Left kidney (tissue), 2 donors: ENCODE measurements around the gene SERGEF. TPM values are rescaled to one million over a fixed set of nuclear protein-coding genes. Genes with fewer than 3 reads are reported as not detected.
A peak's percentile ranks its signal among the peaks of the same experiment; 100 is the strongest.
"Not testable (repeated sequence)": the region's sequence is repeated elsewhere in the genome, so short reads cannot be mapped to it uniquely, and the experiment has no call there.

ENCODE experiments used
- DNase-seq: peaks from one replicate; pipeline ENCODE4 v3.0.0-alpha.2; 2013
- polyA plus RNA-seq: library from polyadenylated mRNA; unstranded; fragments of 120-200 nt; gene quantifications from one replicate; pipeline ENCODE4 v1.2.1, GENCODE V29; 2013; ENCODE audit not compliant: insufficient read length

Gene SERGEF
- polyA plus RNA-seq, 1 donor: 18.1 TPM

DNA sequence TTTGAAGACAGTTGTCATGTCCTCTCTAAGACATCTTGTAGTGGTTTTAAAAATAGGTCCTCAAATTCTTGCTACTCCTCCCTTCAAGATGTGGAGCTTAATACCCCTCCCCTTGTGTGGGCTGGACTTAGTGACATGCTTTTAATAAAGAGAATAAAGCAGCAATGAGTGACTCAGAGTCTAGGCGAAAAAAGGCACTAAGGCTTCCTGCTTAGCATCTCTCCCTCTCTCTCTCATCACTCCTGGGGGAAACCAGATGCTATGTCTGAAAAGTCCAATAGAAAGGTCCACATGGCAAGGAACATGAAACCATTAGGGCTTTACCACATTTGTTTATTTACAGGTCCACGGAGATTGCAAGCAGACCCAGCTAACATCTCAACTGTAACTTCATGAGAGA lies 11.7 kb downstream of the SERGEF start:
- DNase-seq: no peak

DNA sequence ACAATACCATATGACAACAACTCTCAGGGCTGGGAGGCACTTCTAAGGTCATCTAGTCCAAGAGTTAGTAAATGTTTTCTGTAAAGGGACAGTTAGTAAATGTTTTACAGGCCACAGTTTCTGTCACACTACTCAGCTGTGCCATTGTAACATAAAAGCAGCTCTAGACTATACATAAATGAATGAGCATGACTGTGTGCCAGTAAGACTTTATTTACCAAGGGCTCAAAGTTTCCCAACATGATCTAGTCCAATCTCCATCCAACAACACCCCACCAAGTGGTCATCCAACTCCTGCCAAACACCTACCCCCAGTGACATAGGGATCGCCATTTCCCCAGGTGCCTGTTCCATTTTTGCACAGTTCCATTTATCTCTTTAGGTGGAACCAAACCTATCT lies 12.1 kb downstream of the SERGEF start:
- no peak for DNase-seq

DNA sequence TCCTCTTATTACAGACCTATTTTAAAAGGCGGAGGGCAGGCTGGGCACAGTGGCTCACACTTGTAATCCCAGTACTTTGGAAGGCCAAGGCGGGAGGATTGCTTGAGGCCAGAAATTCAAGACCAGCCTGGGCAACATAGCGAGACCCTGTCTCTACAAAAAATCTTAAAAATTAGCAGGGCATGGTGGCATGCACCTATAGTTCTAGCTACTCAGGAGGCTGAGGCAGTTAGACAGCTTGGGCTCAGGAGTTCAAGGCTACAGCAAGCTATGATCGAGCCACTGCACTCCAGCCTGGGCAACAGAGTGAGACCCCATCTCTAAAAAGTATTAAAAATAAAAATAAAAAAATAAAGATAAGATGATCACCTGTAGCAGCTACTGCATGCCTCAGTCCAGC lies 12.7 kb downstream of the SERGEF start:
- DNase-seq: not testable (repeated sequence)

DNA sequence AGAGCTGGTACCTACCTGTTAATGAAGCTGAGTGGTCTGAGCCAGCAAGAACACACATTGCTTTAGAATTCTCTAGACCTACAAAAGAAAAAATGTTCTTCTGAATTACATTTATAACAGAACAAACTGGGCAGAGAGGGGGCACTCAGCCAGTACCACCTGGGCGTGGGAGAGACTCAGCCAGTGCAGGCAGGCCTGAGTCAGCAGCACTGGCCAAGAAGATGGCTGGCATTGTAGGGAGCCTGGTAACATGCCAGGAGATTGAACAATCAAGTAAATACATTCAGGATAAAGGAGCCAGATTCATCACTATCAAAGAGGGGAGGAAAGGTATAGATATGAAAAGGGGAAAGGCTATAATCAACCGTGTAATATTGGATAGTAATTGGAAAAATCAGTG lies 19.9 kb downstream of the SERGEF start:
- no peak for DNase-seq

DNA sequence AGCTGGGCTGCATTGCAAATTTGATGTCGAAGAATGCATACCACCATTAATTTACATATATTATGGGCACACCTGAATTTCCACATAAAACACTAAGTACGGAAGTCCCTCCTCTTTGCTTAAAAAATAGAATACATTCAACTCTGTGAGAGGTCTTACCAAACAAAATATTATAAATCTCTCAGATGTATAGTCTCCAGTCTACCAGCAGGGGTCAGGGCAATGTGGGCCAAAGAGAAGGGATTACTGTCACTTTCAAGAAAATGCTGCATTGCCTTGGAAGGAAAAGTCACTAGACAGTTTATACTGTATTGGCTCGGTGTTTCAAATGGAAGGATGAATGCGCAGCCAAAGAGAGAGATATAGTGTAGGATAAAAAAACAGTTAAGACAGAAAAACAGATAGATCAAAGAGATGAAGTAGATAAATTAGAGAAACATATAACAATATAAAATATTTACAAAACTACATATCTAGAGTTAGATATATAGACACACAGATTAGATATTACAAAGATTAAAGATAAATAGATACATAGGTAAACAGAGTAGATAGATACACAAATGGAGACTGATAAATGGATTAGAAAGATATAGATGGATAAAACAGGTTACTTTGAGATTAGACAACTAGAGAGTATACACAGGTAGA lies 20.9 kb downstream of the SERGEF start:
- DNase-seq: no peak

DNA sequence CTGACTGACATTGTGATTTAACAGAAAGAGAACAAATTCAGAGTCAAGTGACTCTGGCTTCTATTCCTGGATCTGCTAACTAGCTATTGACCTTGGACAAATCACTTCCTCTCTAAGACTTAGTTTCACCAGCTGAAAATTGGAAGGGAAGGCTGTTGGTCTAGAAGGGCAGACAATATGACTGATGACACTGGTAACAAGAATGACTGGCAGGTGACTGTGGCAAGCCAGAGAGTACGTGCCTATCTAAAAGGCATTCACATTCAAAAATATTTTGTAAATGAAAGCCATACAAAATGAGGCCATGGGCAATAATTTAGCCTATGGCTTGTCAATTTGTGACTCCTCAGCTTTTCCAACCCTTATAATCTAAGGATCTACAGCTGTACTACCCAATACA lies 23.5 kb downstream of the SERGEF start:
- DNase-seq: no peak

DNA sequence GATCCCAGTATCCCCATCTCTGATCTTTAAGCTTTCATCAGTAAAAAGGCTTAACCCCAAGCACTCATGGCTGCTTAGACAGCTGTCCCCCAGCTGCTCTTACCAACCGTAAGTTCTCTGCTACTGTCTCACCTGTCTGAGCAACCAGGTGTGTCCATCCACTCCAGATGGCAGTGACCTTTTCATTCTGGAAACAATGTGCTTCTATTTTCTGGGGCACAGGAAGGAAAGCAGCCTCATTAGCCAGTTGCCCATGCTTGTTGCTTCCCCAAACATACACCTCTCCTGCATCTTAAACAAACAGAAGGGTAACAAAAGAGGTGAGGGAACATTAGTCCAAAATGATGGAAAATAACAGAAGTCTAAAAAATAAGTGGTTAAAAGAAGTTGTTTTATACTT lies 24.4 kb downstream of the SERGEF start:
- no peak for DNase-seq

DNA sequence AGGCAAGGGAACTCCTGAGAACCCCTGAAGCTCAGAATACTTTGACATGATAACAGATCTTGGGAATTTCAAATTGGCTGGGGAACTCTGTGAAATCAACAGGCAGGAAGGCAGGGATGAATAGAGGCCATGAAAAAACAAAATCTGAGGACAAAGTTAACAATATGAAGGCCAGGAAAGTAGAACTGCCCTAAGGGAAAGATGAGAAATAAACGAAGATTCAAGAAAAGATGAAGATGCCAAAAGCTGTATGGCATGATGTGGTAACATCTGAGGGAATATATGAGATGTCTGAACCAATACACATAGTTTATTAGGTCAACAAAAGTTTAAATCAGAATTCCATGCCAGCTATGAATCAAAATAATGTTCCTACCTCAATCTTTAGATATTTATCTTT lies 25.0 kb downstream of the SERGEF start:
- DNase-seq: no peak

DNA sequence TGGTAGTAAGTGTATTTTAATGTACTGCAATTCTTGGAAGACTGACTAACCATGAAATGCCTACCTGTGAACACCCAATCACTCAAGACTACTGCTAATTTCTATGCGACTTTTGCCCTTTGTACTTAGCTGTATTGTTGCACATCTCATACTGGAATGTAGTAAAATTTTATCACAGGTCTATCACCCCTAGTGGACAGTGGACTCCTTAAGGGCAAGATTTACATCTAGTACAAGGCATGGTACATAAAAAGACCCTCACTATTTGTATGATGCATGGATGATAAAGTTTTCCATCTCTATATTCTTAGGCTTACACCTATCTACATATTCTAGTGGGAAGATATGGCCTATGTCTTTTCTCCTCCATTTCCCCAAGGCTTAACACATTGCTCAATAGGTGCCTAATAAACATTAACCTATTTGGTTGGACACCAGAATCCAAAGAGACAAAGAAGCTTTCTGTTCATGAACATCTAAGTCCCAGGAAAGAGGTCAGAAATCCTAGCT lies 26.1 kb downstream of the SERGEF start:
- no peak for DNase-seq

DNA sequence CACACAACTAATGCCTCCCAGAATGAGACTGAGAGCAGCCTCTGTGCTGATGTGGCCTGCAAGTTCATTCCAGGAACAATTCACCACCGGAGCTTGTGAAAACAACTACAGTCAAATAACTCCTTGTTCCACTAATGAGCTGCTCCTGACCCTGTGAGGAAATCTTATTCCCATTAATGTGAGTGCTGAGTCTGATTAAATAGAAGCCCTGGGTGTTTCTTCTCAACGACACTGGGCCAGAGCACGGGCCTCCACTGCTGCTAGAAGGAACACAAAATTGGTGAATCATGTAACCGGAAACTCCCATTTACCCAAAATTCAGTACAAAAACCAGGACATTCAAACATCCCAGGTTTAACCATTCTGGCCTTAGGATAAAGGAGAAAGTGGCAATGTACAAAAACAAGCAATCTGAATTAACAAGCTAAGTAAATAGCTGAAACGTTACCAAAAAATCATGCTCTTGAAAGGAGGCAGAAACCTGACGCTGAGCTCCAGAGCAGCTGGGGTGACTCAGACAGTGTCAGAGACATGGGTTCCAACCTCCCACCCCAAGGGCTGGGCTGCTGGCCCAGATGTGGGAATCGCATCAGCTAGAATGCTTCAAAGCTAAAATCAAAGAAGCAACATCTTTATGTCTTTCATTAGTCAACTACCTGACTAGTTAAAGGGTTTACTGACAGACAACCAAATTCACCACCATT lies 26.7 kb downstream of the SERGEF start:
- no peak for DNase-seq

DNA sequence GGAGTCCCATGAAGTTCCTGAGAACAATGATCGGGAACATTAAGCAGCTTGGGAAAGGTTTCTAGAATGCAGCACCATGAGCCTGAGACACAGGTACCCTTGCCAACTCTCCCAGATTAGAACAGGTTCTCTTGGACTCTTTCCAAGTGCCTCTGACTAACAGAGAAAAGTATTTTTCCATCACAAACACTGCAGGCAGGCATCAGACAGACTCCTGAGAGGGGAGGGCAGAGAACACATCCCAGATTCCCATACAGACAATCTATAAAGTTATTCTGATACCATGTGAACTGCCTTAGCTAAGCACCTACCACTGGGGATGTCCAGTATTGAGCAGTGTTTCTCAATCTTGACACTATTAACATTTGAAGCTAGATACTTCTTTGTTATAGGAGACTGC lies 27.3 kb downstream of the SERGEF start:
- no peak for DNase-seq

DNA sequence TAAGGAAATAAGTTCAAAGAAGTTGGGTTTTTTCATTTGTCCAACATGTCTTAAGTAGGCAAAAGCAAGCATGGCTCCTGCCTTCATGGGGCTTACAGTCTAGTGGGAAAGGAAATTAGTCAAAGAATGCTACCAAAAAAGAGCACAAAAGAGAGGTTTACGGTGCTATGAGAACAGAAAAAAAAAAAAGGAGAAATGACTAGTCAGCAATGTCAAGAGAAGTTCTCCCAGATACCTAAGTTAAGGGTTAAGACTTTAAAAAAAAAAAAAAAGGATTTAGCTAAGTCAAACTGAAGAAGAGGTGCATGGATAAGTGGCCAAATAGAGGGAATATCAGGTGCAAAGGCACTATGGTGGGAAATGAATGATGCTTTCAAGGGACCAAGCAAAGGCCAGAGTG lies 29.3 kb downstream of the SERGEF start:
- DNase-seq: no peak

DNA sequence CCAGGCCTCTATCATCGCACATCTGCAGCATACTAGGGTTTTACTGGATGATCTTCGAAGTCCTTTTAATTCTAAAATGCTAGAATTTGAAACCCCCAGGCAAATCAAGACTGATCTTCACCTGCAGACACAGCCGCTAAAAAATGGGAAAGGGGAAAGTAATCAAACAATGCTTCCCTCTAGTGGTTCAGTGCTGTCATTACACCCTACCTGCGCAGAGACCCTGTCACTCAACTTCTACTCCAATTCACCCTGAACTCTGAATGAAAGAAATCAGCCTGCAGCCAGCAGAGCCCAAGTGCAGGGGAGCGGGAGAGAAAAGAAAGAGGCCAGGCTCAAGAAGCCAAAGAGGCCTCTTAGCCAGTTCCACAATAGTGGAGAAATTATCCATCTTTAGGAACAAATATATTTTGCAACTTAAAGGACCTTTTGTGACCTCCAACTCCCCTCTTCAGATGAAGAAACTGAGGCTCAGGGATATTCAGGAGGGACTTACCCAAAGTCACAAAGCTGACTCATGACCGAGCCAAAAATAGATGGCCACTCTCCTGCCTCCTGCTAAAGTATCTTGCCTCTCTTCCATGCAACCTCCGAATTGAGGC lies 33.0 kb downstream of the SERGEF start:
- DNase-seq: no peak

DNA sequence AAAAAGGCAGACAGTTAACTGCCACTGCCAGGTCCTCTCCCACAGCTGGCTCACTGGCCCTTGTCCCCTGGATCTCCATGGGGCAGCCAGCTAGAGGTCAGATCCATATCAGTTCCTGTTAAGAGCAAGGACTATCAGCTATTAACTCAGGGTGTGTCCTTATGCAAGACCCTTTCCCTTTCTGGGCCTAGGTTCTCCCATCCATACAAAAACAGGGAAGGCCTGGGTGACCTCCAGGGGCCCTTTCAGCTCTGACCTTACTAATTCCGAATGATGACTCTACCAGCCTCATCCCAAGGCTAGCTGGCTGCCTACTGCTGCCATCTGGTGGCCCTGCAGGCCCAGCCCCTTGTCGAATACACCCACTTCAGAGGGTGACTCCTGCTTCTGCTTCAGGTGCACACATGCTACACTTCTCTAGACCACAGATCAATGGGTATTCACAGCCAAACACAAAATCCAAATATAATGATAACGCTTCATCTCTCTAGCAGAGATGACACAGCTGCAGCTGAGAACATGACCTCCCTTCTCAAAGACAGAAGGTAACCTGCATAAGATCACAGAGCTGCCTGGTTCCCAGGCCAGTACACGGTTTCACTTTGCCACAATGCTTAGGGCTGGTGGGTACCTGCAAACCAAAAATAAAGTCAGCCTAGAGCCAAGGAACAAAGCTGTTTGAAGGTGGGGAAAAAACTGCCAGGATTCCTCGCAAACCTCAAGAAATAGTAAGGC lies 34.1 kb downstream of the SERGEF start:
- no peak for DNase-seq

DNA sequence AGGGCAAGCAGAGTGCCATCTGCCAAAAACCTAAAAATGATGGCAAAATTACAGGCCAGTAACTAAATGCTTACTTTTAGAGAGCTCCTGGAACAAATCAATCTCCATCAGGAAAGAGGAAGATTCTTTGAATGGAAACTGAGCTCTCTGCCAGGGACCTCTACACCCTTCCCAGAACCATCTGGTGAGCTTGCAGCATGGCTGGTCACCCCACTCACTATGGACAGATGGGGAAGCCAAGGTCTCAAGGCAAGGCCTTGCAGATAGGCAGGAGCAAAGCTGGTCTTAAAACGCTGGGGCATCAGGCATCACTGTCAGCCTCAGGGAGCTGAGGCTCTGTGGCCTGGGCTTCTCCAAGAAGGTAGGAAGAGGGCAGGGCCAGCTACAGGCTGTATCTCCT lies 36.2 kb downstream of the SERGEF start:
- DNase-seq: no peak

DNA sequence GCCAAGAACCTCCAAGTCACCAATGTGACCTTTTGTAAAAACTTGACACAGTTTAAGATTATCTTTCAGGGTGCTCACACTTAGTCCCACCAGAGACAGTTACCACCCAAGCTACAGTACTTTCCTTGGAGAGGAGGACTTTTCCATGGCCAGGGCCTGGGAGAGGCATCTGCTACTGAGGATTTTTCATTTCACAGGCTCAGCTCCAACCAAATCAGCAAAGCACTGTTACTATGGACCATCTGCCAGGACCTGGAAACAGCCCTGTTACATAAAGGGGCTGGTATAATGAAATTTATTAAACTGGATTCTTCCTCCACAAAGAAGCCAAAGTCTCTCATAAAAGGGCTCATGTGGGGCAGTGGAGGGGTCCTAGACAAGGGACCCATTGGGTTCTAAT lies 38.6 kb downstream of the SERGEF start:
- DNase-seq: no peak

DNA sequence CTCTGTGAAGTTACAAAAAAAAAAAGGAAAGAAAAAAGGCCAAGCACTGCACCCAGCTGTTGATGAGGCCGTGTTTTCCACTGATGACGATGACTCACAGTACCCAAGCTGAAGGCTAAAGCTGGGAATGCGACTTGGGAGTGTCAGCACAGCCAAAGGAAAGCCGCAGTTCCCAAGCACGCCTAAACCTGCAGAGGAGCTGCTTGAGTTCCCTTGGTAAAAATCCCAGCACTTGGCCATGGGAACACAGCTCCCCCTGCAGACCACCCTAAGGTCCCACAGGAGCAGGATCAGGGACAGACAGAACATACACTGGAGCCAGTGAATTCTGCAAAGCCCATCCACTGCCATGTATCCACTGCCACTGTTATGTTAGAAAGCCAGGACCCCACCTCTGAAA lies 39.9 kb downstream of the SERGEF start:
- DNase-seq: peak; percentile 46

DNA sequence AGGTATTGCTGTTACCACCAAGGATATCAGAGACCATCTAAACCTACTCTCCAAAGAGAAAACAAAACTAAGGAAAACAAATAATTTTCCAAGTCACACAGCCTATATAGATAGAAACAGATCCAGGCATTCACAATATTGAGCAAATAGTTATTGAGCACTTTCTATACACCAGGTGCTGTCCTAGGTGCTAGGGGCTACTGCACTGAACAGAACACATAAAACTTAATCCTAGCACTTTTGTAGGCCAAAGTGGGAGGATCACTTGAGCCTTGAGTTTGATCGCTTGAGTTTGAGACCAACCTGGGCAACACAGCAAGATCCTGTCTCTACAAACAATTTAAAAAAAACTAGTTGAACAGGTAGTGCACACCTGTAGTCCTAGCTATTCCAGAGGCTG lies 44.6 kb downstream of the SERGEF start:
- DNase-seq: no peak

DNA sequence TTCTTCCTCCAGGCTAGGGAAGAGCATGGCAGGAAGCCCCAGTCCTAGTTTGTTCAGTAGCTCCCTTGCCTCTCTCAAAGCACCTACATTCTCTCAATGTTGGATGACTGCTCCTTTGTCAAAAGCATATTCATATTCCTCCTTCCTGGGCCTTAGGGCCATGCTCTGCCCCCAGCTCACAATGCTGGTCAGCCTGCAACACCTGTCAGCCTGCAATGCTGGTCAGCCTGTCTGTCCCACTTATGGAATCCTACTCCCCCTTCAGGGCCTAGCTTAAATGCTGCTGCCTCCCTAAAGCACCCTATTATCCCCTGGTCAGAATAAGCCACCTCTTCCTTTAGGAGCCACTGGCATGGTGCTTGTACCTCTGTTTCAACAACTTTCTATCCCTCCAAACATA lies 45.2 kb downstream of the SERGEF start:
- no peak for DNase-seq

DNA sequence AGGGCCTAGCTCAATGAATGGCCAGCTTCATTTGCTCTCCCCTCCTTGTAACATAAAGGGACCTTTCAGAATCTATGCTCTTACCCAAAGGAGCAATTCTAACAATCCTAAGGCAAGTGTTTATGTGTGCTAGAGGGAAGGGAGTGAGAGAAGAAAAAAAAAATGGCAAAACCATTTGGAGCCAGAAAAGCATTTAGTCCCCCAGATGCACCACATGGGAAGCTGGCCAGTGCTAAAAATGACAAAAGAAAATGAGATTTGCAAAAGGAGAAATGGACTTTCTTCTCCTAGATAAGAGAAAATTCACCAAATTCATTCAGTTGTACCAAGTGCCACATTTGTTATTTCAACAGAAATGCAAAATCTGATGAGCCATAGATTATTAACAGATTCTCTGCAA lies 52.8 kb downstream of the SERGEF start:
- no peak for DNase-seq

DNA sequence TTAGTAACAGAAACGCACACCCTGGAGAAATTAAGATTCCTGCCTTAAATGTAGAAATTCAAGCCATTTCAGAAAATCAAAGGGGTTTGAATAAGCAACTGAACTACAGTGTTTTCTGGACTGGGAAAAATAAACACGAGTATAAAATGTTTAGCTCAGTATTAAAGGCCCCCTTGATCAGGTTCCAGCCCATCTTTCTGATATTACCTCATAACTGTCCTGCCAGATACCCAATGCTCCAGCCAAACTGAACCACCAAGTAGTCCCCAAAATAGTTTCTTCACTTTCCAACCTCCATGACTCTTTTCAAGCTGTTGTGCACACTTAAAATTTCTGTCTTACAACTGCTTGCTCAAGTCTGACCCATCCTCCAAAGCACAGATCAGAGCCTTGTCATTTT lies 54.4 kb downstream of the SERGEF start:
- DNase-seq: no peak

DNA sequence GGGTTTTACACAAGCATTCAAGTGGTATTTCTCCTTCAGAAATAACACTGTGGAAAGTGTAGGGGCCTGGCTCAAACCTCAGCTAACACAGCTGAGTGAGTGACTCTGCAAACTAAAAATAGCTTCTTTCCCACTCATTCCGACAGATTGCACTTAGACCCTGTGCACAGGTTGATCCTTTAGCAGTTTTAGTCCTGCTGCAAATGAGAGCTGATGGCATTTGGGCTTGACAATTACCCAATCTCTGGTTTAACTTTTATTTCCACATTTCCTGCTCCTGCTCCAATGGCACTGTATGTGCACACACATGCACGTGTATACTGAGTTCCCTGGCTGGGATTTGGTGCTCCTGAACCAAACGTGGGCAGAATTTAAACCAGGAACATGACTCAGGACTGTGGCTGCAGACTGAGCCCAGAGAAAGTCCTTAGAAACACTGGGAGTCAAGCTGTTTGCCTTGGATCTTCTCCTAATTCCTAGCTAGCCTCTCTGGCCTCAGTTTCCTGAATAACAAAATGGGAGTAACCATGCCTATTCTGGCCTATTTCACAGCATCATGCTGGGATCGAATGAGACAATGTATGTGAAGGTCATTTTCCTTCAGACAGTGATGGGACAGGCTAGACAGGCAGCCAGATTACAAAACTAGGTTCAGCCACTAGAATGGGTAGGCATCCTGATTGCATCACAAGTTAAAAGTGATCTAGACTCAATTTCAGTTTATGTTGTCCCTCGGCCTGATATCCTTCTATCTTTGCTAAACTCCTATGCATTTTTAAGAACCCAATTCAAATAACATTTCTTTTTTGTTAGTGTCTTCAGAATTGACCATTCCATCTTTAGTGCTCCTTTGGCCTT lies 58.2 kb downstream of the SERGEF start:
- DNase-seq: no peak
